HPDE6-E6E7 (cell line): Measurements from ENCODE around the gene LIN7A.

ENCODE experiments used
- DNase-seq: peaks from one replicate; pipeline ENCODE4 v3.0.0; 2011; ENCODE audit warnings: missing footprints; ENCODE audit errors: extremely low spot score

The LIN7A gene

GRCh38 chr12:80752464-80752863, 185.3 kb downstream of the LIN7A start:
- DNase-seq = no peak

GRCh38 chr12:80749456-80749855, 188.3 kb downstream of the LIN7A start:
- DNase-seq = no peak

GRCh38 chr12:80747800-80748199, 189.9 kb downstream of the LIN7A start:
- DNase-seq = no peak

GRCh38 chr12:80745851-80746505, 191.8 kb downstream of the LIN7A start:
- no peak for DNase-seq
